ENCODE measurements around the gene ANXA7.

- TF ChIP-seq CTCF (IDR thresholded peaks at IDR 0.05) (no peak), POLR2A (IDR thresholded peaks at IDR 0.05) (no peak)
Observed at GRCh38 chr10:73340121-73340520, 73.7 kb downstream of the ANXA7 start.
